ENCODE measurements around the gene SAMD4A. TPM values are rescaled to one million over a fixed set of nuclear protein-coding genes. Genes with fewer than 3 reads are reported as not detected.

The SAMD4A gene
- total RNA-seq, 4 donors from 2014 or later: 15.3 to 40.2 (median 22.3) TPM

DNA sequence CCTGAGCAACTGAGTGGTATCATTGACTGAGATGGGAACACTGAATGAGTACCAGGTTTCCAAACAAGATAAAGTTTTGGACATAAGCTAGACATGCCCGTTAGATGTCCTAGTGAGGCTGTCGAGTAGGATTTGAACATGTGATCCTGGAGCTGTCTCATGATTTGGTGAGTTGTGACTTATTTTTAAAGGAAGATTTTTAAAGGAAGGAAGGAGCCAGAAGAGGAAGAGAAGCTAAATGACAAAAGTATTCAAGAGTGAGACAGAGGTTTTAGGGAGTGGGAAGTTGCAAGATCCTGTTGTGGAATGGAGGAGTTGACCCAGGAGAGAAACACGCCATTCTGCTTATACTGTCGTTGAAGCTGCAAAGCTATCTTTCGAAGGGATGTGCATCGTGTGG is 82.1 kb downstream of the SAMD4A start:
- in situ Hi-C loops (cut with MboI; ENCODE audit: low pct_ligation_motif_present in 1 of 4, low pct_unique_long_range_greater_than_20kb in 1 of 4, low sequenced_read_pairs in 3 of 4): loop anchor here in 1 of 4 donors (10.0 kb wide), 1 partner anchor 126 kb away; no protein-coding TSS in a partner anchor

DNA sequence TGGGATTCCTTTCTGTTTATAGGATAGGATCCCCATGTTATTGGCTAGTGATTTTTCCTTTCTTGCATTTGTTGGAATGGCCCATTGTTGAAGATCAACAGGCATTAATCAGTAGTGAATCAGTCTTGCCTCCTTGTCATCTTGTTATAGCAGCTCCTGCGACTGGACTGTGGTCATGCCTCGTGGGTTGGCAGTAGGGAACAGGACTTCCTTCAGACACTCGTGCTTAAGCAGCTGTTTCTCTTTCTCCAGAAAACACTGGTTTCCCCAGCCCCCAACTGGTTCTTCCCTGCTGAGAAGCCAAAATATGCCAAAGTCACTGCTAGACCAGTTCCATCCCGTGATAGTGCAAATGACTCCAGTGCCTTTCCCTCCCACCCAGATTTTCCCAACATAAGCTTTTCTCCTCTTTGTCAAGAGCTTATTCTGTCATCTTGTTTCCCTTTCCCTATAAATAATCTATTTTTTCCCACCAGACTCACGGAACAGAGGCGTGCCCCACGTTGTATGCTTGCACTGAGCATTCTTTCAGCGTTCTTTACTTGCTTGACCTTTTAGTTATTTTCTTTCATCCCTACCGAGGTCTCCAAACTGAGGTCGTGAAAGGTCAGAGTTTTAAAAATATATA is 83.5 kb downstream of the SAMD4A start:
- in situ Hi-C loops (cut with MboI; ENCODE audit: low pct_ligation_motif_present in 1 of 4, low pct_unique_long_range_greater_than_20kb in 1 of 4, low sequenced_read_pairs in 3 of 4): no loop called here

More for the DNA sequence above, 82.1 kb downstream of the SAMD4A start:
- 85 to 88% methylated on average over 6 of the region's 6 CpGs for WGBS, 2 donors (ENCODE audit: low coverage in 1 of 2)
- intact Hi-C loops (cut with DNase I; ENCODE audit: low total_unique reads): no loop called here
- H3K4me1 ChIP-seq: peaks cover 2 to 47% (median 9%) of the 10 kb centered on the region in 4 donors
- no peaks in the 10 kb centered on the region for H3K9me3 ChIP-seq
- no peak for DNase-seq
- no peaks in the 10 kb centered on the region for H3K27me3 ChIP-seq
- no peaks in the 10 kb centered on the region for H3K36me3 ChIP-seq
- H3K4me3 ChIP-seq: no peak overlapping the region
- H3K27ac ChIP-seq: peak overlapping the region; percentile 82 to 88 (median 84)
- TF ChIP-seq CTCF (IDR thresholded peaks at IDR 0.05): no peak

DNA sequence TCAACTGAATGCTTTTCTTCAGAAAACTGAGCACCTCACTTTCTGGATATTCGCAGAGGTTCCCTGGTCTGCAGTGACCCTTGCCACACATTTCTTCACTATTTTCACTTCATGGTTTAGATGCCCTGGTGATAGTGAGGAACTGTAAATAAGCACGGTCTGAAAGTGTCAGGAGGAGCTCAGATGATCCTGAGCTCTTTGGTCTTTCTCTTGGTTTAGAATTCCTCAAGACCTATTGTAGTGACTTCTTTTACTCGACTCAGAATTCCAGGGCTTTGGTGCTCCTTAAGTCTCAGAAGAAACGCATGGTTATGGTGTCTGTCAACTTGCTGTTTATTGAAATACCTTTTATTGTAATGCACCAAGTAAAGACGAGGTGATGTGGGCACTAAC is 84.0 kb downstream of the SAMD4A start:
- Histone ChIP-seq H3K36me3 (no peaks in the 10 kb centered on the region), H3K27ac (peak overlapping the region; percentile 82 to 88 (median 84)), H3K4me1 (peaks cover 3 to 50% (median 15%) of the 10 kb centered on the region in 4 donors), H3K27me3 (no peaks in the 10 kb centered on the region), H3K9me3 (no peaks in the 10 kb centered on the region), H3K4me3 (no peak overlapping the region)
- no peak for TF ChIP-seq EP300 (IDR thresholded peaks at IDR 0.05; ENCODE audit: low read depth)
- TF ChIP-seq CTCF (IDR thresholded peaks at IDR 0.05): no peak
- no peak for TF ChIP-seq POLR2AphosphoS5 (IDR thresholded peaks at IDR 0.05)
- TF ChIP-seq POLR2A (IDR thresholded peaks at IDR 0.05): no peak
- in situ Hi-C loops (cut with MboI; ENCODE audit: low pct_ligation_motif_present in 1 of 4, low pct_unique_long_range_greater_than_20kb in 1 of 4, low sequenced_read_pairs in 3 of 4): no loop called here
- 52 to 68% methylated on average over 5 of the region's 5 CpGs for WGBS, 2 donors (ENCODE audit: low coverage in 1 of 2)
- intact Hi-C loops (cut with DNase I; ENCODE audit: low total_unique reads): no loop called here
- no peak for DNase-seq

More for the DNA sequence above, 83.5 kb downstream of the SAMD4A start:
- intact Hi-C loops (cut with DNase I; ENCODE audit: low total_unique reads): no loop called here
- Histone ChIP-seq H3K27me3 (no peaks in the 10 kb centered on the region), H3K4me1 (peaks cover 3 to 50% (median 15%) of the 10 kb centered on the region in 4 donors), H3K36me3 (no peaks in the 10 kb centered on the region), H3K27ac (peak overlapping the region; percentile 82 to 88 (median 84)), H3K4me3 (no peak overlapping the region), H3K9me3 (no peaks in the 10 kb centered on the region)
- peak; percentile 34 for DNase-seq
- no peak for TF ChIP-seq CTCF (IDR thresholded peaks at IDR 0.05)
- no peak for TF ChIP-seq EP300 (IDR thresholded peaks at IDR 0.05; ENCODE audit: low read depth)
- TF ChIP-seq POLR2A (IDR thresholded peaks at IDR 0.05): no peak
- peak; percentile 51 to 58 (median 52) for TF ChIP-seq POLR2AphosphoS5 (IDR thresholded peaks at IDR 0.05)
- 42 to 47% methylated on average over 10 of the region's 10 CpGs for WGBS, 2 donors (ENCODE audit: low coverage in 1 of 2)

DNA sequence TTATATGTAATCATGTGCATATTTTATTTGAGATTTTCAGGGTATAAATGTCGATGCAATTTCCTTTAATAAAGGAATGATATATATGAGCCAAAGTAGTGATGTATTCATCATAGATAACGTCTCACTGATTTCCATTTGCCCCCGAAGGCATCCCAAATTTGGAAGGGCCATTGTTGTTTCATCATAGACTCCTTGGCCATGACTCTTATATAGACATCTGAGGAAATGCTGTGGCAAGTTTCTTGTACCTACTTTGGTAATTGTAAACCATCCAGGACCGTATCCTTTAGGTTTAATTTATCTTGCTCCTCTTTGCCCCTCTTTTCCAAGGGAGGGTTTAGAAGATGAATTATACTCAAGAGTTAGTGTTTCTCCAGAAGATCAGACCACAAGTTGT is 84.7 kb downstream of the SAMD4A start:
- no peak overlapping the region for H3K4me3 ChIP-seq
- H3K4me1 ChIP-seq: peaks cover 3 to 50% (median 15%) of the 10 kb centered on the region in 4 donors
- no peaks in the 10 kb centered on the region for H3K27me3 ChIP-seq
- no peaks in the 10 kb centered on the region for H3K9me3 ChIP-seq
- intact Hi-C loops (cut with DNase I; ENCODE audit: low total_unique reads) (no loop called here), in situ Hi-C loops (cut with MboI; ENCODE audit: low pct_ligation_motif_present in 1 of 4, low pct_unique_long_range_greater_than_20kb in 1 of 4, low sequenced_read_pairs in 3 of 4) (no loop called here)
- DNase-seq: no peak
- TF ChIP-seq POLR2A (IDR thresholded peaks at IDR 0.05): no peak
- no peak for TF ChIP-seq EP300 (IDR thresholded peaks at IDR 0.05; ENCODE audit: low read depth)
- no peak for TF ChIP-seq CTCF (IDR thresholded peaks at IDR 0.05)
- no peak for TF ChIP-seq POLR2AphosphoS5 (IDR thresholded peaks at IDR 0.05)
- 66 to 69% methylated on average over 4 of the region's 4 CpGs for WGBS, 2 donors (ENCODE audit: low coverage in 1 of 2)
- no peaks in the 10 kb centered on the region for H3K36me3 ChIP-seq
- H3K27ac ChIP-seq: peak overlapping the region; percentile 82 to 88 (median 84)

Data from transverse colon (tissue), 4 donors.